Measurements from ENCODE around the gene CNMD.

Gene CNMD

GRCh38 chr13:52677823-52678222 is 61.8 kb downstream of the CNMD start:
- no peak overlapping the region for H3K4me3 ChIP-seq (ENCODE audit: low read length)
- H3K36me3 ChIP-seq (ENCODE audit: control insufficient read depth, insufficient read depth, low read length, severe bottlenecking), result peaks cover 69% of the 10 kb centered on the region
- no peak for DNase-seq (ENCODE audit: low read depth)
- H3K9ac ChIP-seq (ENCODE audit: low read length), result no peak overlapping the region
- H3K4me1 ChIP-seq (ENCODE audit: control insufficient read depth, insufficient read depth, low read length), result no peaks in the 10 kb centered on the region
- no peaks in the 10 kb centered on the region for H3K27me3 ChIP-seq (replicated peaks; ENCODE audit: control insufficient read depth, insufficient read depth, low read length)
- H3K9me3 ChIP-seq (ENCODE audit: control insufficient read depth, low read length), result no peaks in the 10 kb centered on the region

- no peak for DNase-seq (ENCODE audit: low read depth)
- H3K4me3 ChIP-seq (ENCODE audit: low read length), result no peak overlapping the region
- no peaks in the 10 kb centered on the region for H3K27me3 ChIP-seq (replicated peaks; ENCODE audit: control insufficient read depth, insufficient read depth, low read length)
- H3K4me1 ChIP-seq (ENCODE audit: control insufficient read depth, insufficient read depth, low read length), result no peaks in the 10 kb centered on the region
- H3K36me3 ChIP-seq (ENCODE audit: control insufficient read depth, insufficient read depth, low read length, severe bottlenecking), result peaks cover 53% of the 10 kb centered on the region
- no peak overlapping the region for H3K9ac ChIP-seq (ENCODE audit: low read length)
- no peaks in the 10 kb centered on the region for H3K9me3 ChIP-seq (ENCODE audit: control insufficient read depth, low read length)
These were observed 66.2 kb downstream of the CNMD start for GRCh38 chr13:52673465-52673864.

DNA sequence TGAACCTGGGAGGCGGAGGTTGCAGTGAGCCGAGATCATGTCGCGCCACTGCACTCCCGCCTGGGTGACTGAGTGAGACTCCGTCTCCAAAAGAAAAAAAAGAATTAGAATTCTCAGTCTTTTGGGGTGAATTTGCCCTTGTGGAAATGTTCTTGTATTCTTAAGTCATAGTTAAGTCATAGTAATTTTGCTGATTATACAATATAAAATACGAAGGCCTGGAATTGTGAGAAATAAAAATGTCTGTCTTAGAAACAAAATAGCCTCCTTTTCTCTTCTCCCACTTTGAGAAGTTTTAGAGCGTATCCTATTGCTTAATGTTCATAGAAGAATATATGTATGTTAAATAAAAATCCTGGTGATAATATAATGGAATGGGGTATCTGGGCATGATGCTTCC is 68.9 kb downstream of the CNMD start:
- no peaks in the 10 kb centered on the region for H3K27me3 ChIP-seq (replicated peaks; ENCODE audit: control insufficient read depth, insufficient read depth, low read length)
- H3K36me3 ChIP-seq (ENCODE audit: control insufficient read depth, insufficient read depth, low read length, severe bottlenecking), result peaks cover 57% of the 10 kb centered on the region
- H3K4me3 ChIP-seq (ENCODE audit: low read length), result no peak overlapping the region
- H3K9me3 ChIP-seq (ENCODE audit: control insufficient read depth, low read length), result no peaks in the 10 kb centered on the region
- DNase-seq (ENCODE audit: low read depth), result no peak
- no peak overlapping the region for H3K9ac ChIP-seq (ENCODE audit: low read length)
- H3K4me1 ChIP-seq (ENCODE audit: control insufficient read depth, insufficient read depth, low read length), result no peaks in the 10 kb centered on the region

GRCh38 chr13:52669677-52670076 is 69.9 kb downstream of the CNMD start:
- no peak overlapping the region for H3K9ac ChIP-seq (ENCODE audit: low read length)
- peak; percentile 10 for DNase-seq (ENCODE audit: low read depth)
- H3K9me3 ChIP-seq (ENCODE audit: control insufficient read depth, low read length), result no peaks in the 10 kb centered on the region
- no peaks in the 10 kb centered on the region for H3K27me3 ChIP-seq (replicated peaks; ENCODE audit: control insufficient read depth, insufficient read depth, low read length)
- H3K36me3 ChIP-seq (ENCODE audit: control insufficient read depth, insufficient read depth, low read length, severe bottlenecking), result peaks cover 61% of the 10 kb centered on the region
- no peak overlapping the region for H3K4me3 ChIP-seq (ENCODE audit: low read length)
- H3K4me1 ChIP-seq (ENCODE audit: control insufficient read depth, insufficient read depth, low read length), result no peaks in the 10 kb centered on the region

- Histone ChIP-seq H3K4me1 (ENCODE audit: control insufficient read depth, insufficient read depth, low read length) (no peaks in the 10 kb centered on the region), H3K9ac (ENCODE audit: low read length) (no peak overlapping the region), H3K4me3 (ENCODE audit: low read length) (no peak overlapping the region), H3K9me3 (ENCODE audit: control insufficient read depth, low read length) (no peaks in the 10 kb centered on the region), H3K36me3 (ENCODE audit: control insufficient read depth, insufficient read depth, low read length, severe bottlenecking) (peaks cover 88% of the 10 kb centered on the region), H3K27me3 (replicated peaks; ENCODE audit: control insufficient read depth, insufficient read depth, low read length) (no peaks in the 10 kb centered on the region)
- DNase-seq (ENCODE audit: low read depth), result peak; percentile 69
These were observed 74.3 kb downstream of the CNMD start for GRCh38 chr13:52665325-52665724.

DNA sequence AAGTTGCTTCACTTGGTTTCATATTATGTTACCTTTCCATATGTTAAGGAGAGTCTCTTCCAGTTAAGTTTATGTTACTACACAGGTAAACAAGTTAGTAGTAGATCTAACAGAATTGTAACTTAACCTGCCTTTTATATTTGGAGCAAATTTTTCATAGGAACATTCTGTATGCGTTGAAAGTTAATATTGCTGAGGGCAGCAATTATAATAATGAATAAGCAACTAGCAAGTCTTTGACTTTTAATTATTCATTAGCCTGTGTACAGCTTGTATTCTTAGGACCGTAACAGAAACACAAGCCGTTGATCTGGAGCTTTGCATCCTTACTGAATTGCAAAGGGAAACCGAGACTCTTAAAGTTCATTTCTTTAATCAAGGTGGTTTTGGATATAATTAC is 75.3 kb downstream of the CNMD start:
- Histone ChIP-seq H3K9me3 (ENCODE audit: control insufficient read depth, low read length) (no peaks in the 10 kb centered on the region), H3K4me1 (ENCODE audit: control insufficient read depth, insufficient read depth, low read length) (no peaks in the 10 kb centered on the region), H3K27me3 (replicated peaks; ENCODE audit: control insufficient read depth, insufficient read depth, low read length) (no peaks in the 10 kb centered on the region), H3K4me3 (ENCODE audit: low read length) (no peak overlapping the region), H3K9ac (ENCODE audit: low read length) (no peak overlapping the region), H3K36me3 (ENCODE audit: control insufficient read depth, insufficient read depth, low read length, severe bottlenecking) (peaks cover 91% of the 10 kb centered on the region)
- DNase-seq (ENCODE audit: low read depth), result no peak

DNA sequence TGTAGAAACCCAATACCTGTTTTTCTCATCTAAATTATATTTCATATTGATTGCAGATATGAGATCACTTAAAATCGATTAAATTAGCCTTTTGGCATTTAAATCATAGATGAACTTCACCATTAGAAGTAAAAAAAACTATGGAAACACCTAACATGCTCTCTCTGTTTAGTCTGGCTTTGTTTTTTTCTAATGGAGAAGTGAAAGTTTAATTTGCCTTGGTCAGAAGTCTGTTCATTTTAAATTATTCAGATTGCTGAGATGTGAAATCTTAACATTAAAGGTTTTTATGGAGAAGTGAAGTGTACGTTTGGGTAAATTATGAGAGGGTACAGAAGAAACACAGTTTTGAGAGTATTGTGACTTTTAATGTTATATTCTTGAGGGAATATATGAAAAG is 80.3 kb downstream of the CNMD start:
- Histone ChIP-seq H3K36me3 (ENCODE audit: control insufficient read depth, insufficient read depth, low read length, severe bottlenecking) (peaks cover 64% of the 10 kb centered on the region), H3K9me3 (ENCODE audit: control insufficient read depth, low read length) (no peaks in the 10 kb centered on the region), H3K27me3 (replicated peaks; ENCODE audit: control insufficient read depth, insufficient read depth, low read length) (no peaks in the 10 kb centered on the region), H3K4me1 (ENCODE audit: control insufficient read depth, insufficient read depth, low read length) (peaks cover 5% of the 10 kb centered on the region), H3K9ac (ENCODE audit: low read length) (no peak overlapping the region), H3K4me3 (ENCODE audit: low read length) (no peak overlapping the region)
- no peak for DNase-seq (ENCODE audit: low read depth)

All from adipocyte (in vitro differentiated cells).